ENCODE results near the gene MMADHC.

MMADHC gene

GRCh38 chr2:149577269-149577668 lies 10.3 kb downstream of the MMADHC start:
- Histone ChIP-seq H3K27ac (ENCODE audit: insufficient read depth in 1 of 2, low read depth in 1 of 2, low read length in 2 of 2, poor library complexity in 1 of 2, severe bottlenecking in 2 of 2) (no peak overlapping the region), H3K4me3 (ENCODE audit: control insufficient read depth in 1 of 7, extremely low read depth in 1 of 7, insufficient read depth in 4 of 7, low read depth in 2 of 7, low read length in 6 of 7) (no peak overlapping the region), H3K36me3 (ENCODE audit: control insufficient read depth in 4 of 4, insufficient read depth in 4 of 4, low read length in 3 of 4) (peaks cover 26 to 73% (median 54%) of the 10 kb centered on the region in 4 experiments), H3K4me1 (ENCODE audit: control extremely low read depth in 1 of 4, control insufficient read depth in 4 of 4, insufficient read depth in 4 of 4, low read length in 3 of 4) (no peaks in the 10 kb centered on the region), H3K27me3 (replicated peaks in 2 of 5; ENCODE audit: control insufficient read depth in 4 of 5, insufficient read depth in 5 of 5, low read length in 4 of 5) (no peaks in the 10 kb centered on the region), H3K9me3 (ENCODE audit: control extremely low read depth in 1 of 5, control insufficient read depth in 4 of 5, insufficient read depth in 2 of 5, low read depth in 1 of 5, low read length in 4 of 5) (no peaks in the 10 kb centered on the region)
- ChIA-PET POLR2A (no interaction called here), CTCF (interaction anchor here (1.1 to 1.3 kb wide), 2 partner anchors 9 to 560 kb away, joined by 3 to 7 read pairs; partner anchors contain the start of gene MMADHC)
- DNase-seq = no peak
- no CpG with 5 or more reads among the region's 2 CpGs for WGBS (ENCODE audit: insufficient coverage)

GRCh38 chr2:149575752-149576151 lies 11.8 kb downstream of the MMADHC start:
- peaks cover 22 to 69% (median 48%) of the 10 kb centered on the region in 4 experiments for H3K36me3 ChIP-seq (ENCODE audit: control insufficient read depth in 4 of 4, insufficient read depth in 4 of 4, low read length in 3 of 4)
- no peak for DNase-seq
- H3K9me3 ChIP-seq (ENCODE audit: control extremely low read depth in 1 of 5, control insufficient read depth in 4 of 5, insufficient read depth in 2 of 5, low read depth in 1 of 5, low read length in 4 of 5) = no peaks in the 10 kb centered on the region
- no peaks in the 10 kb centered on the region for H3K27me3 ChIP-seq (replicated peaks in 2 of 5; ENCODE audit: control insufficient read depth in 4 of 5, insufficient read depth in 5 of 5, low read length in 4 of 5)
- H3K4me1 ChIP-seq (ENCODE audit: control extremely low read depth in 1 of 4, control insufficient read depth in 4 of 4, insufficient read depth in 4 of 4, low read length in 3 of 4) = no peaks in the 10 kb centered on the region
- POLR2A ChIA-PET = no interaction called here
- CTCF ChIA-PET = no interaction called here
- no CpG with 5 or more reads among the region's 2 CpGs for WGBS (ENCODE audit: insufficient coverage)
- H3K4me3 ChIP-seq (ENCODE audit: control insufficient read depth in 1 of 7, extremely low read depth in 1 of 7, insufficient read depth in 4 of 7, low read depth in 2 of 7, low read length in 6 of 7) = no peak overlapping the region
- H3K27ac ChIP-seq (ENCODE audit: insufficient read depth in 1 of 2, low read depth in 1 of 2, low read length in 2 of 2, poor library complexity in 1 of 2, severe bottlenecking in 2 of 2) = no peak overlapping the region

GRCh38 chr2:149575277-149575676 lies 12.3 kb downstream of the MMADHC start:
- DNase-seq = no peak
- ChIA-PET CTCF (no interaction called here), POLR2A (no interaction called here)
- Histone ChIP-seq H3K36me3 (ENCODE audit: control insufficient read depth in 4 of 4, insufficient read depth in 4 of 4, low read length in 3 of 4) (peaks cover 19 to 65% (median 46%) of the 10 kb centered on the region in 4 experiments), H3K4me3 (ENCODE audit: control insufficient read depth in 1 of 7, extremely low read depth in 1 of 7, insufficient read depth in 4 of 7, low read depth in 2 of 7, low read length in 6 of 7) (no peak overlapping the region), H3K4me1 (ENCODE audit: control extremely low read depth in 1 of 4, control insufficient read depth in 4 of 4, insufficient read depth in 4 of 4, low read length in 3 of 4) (no peaks in the 10 kb centered on the region), H3K9me3 (ENCODE audit: control extremely low read depth in 1 of 5, control insufficient read depth in 4 of 5, insufficient read depth in 2 of 5, low read depth in 1 of 5, low read length in 4 of 5) (no peaks in the 10 kb centered on the region), H3K27me3 (replicated peaks in 2 of 5; ENCODE audit: control insufficient read depth in 4 of 5, insufficient read depth in 5 of 5, low read length in 4 of 5) (no peaks in the 10 kb centered on the region), H3K27ac (ENCODE audit: insufficient read depth in 1 of 2, low read depth in 1 of 2, low read length in 2 of 2, poor library complexity in 1 of 2, severe bottlenecking in 2 of 2) (no peak overlapping the region)

- H3K27me3 ChIP-seq (replicated peaks in 2 of 5; ENCODE audit: control insufficient read depth in 4 of 5, insufficient read depth in 5 of 5, low read length in 4 of 5) = no peaks in the 10 kb centered on the region
- POLR2A ChIA-PET = no interaction called here
- peaks cover 22 to 68% (median 46%) of the 10 kb centered on the region in 4 experiments for H3K36me3 ChIP-seq (ENCODE audit: control insufficient read depth in 4 of 4, insufficient read depth in 4 of 4, low read length in 3 of 4)
- no peak overlapping the region for H3K4me3 ChIP-seq (ENCODE audit: control insufficient read depth in 1 of 7, extremely low read depth in 1 of 7, insufficient read depth in 4 of 7, low read depth in 2 of 7, low read length in 6 of 7)
- CTCF ChIA-PET = interaction anchor here (0.7 to 4.4 kb wide), 3 partner anchors 12 to 556 kb away, joined by 4 to 28 read pairs (median 7); partner anchors contain the start of gene MMADHC
- H3K9me3 ChIP-seq (ENCODE audit: control extremely low read depth in 1 of 5, control insufficient read depth in 4 of 5, insufficient read depth in 2 of 5, low read depth in 1 of 5, low read length in 4 of 5) = no peaks in the 10 kb centered on the region
- no peak overlapping the region for H3K27ac ChIP-seq (ENCODE audit: insufficient read depth in 1 of 2, low read depth in 1 of 2, low read length in 2 of 2, poor library complexity in 1 of 2, severe bottlenecking in 2 of 2)
- H3K4me1 ChIP-seq (ENCODE audit: control extremely low read depth in 1 of 4, control insufficient read depth in 4 of 4, insufficient read depth in 4 of 4, low read length in 3 of 4) = no peaks in the 10 kb centered on the region
- WGBS (ENCODE audit: insufficient coverage) = no CpG with 5 or more reads among the region's 2 CpGs
- DNase-seq = peak in 2 of 3 donors; percentile 39 to 46
Observed at GRCh38 chr2:149573760-149574159, 13.8 kb downstream of the MMADHC start.

- Histone ChIP-seq H3K36me3 (ENCODE audit: control insufficient read depth in 4 of 4, insufficient read depth in 4 of 4, low read length in 3 of 4) (peaks cover 24 to 71% (median 46%) of the 10 kb centered on the region in 4 experiments), H3K27me3 (replicated peaks in 2 of 5; ENCODE audit: control insufficient read depth in 4 of 5, insufficient read depth in 5 of 5, low read length in 4 of 5) (no peaks in the 10 kb centered on the region), H3K9me3 (ENCODE audit: control extremely low read depth in 1 of 5, control insufficient read depth in 4 of 5, insufficient read depth in 2 of 5, low read depth in 1 of 5, low read length in 4 of 5) (no peaks in the 10 kb centered on the region), H3K27ac (ENCODE audit: insufficient read depth in 1 of 2, low read depth in 1 of 2, low read length in 2 of 2, poor library complexity in 1 of 2, severe bottlenecking in 2 of 2) (no peak overlapping the region), H3K4me1 (ENCODE audit: control extremely low read depth in 1 of 4, control insufficient read depth in 4 of 4, insufficient read depth in 4 of 4, low read length in 3 of 4) (no peaks in the 10 kb centered on the region), H3K4me3 (ENCODE audit: control insufficient read depth in 1 of 7, extremely low read depth in 1 of 7, insufficient read depth in 4 of 7, low read depth in 2 of 7, low read length in 6 of 7) (no peak overlapping the region)
- 100% methylated on average over 2 of the region's 6 CpGs for WGBS (ENCODE audit: insufficient coverage)
- ChIA-PET POLR2A (interaction anchor here (0.6 kb wide), 1 partner anchor 1723 kb away, joined by 3 read pairs; no protein-coding TSS in a partner anchor), CTCF (interaction anchor here (0.8 to 4.4 kb wide), 7 partner anchors 9 to 555 kb away, joined by 3 to 28 read pairs (median 3); no protein-coding TSS in a partner anchor)
- DNase-seq = no peak
Observed at GRCh38 chr2:149572102-149572953, 15.2 kb downstream of the MMADHC start.

- WGBS (ENCODE audit: insufficient coverage) = 100% methylated on average over 1 of the region's 3 CpGs
- H3K27ac ChIP-seq (ENCODE audit: insufficient read depth in 1 of 2, low read depth in 1 of 2, low read length in 2 of 2, poor library complexity in 1 of 2, severe bottlenecking in 2 of 2) = no peak overlapping the region
- ChIA-PET CTCF (interaction anchor here (1.7 kb wide), 1 partner anchor 551 kb away, joined by 6 read pairs; no protein-coding TSS in a partner anchor), POLR2A (no interaction called here)
- peaks cover 21 to 54% (median 35%) of the 10 kb centered on the region in 4 experiments for H3K36me3 ChIP-seq (ENCODE audit: control insufficient read depth in 4 of 4, insufficient read depth in 4 of 4, low read length in 3 of 4)
- H3K4me3 ChIP-seq (ENCODE audit: control insufficient read depth in 1 of 7, extremely low read depth in 1 of 7, insufficient read depth in 4 of 7, low read depth in 2 of 7, low read length in 6 of 7) = no peak overlapping the region
- no peak for DNase-seq
- no peaks in the 10 kb centered on the region for H3K9me3 ChIP-seq (ENCODE audit: control extremely low read depth in 1 of 5, control insufficient read depth in 4 of 5, insufficient read depth in 2 of 5, low read depth in 1 of 5, low read length in 4 of 5)
- H3K27me3 ChIP-seq (replicated peaks in 2 of 5; ENCODE audit: control insufficient read depth in 4 of 5, insufficient read depth in 5 of 5, low read length in 4 of 5) = no peaks in the 10 kb centered on the region
- peaks cover 0 to 5% (median 0%) of the 10 kb centered on the region in 4 experiments for H3K4me1 ChIP-seq (ENCODE audit: control extremely low read depth in 1 of 4, control insufficient read depth in 4 of 4, insufficient read depth in 4 of 4, low read length in 3 of 4)
Observed at GRCh38 chr2:149568138-149568537, 19.4 kb downstream of the MMADHC start.

- DNase-seq = no peak
- Histone ChIP-seq H3K27ac (ENCODE audit: insufficient read depth in 1 of 2, low read depth in 1 of 2, low read length in 2 of 2, poor library complexity in 1 of 2, severe bottlenecking in 2 of 2) (no peak overlapping the region), H3K4me3 (ENCODE audit: control insufficient read depth in 1 of 7, extremely low read depth in 1 of 7, insufficient read depth in 4 of 7, low read depth in 2 of 7, low read length in 6 of 7) (no peak overlapping the region), H3K9me3 (ENCODE audit: control extremely low read depth in 1 of 5, control insufficient read depth in 4 of 5, insufficient read depth in 2 of 5, low read depth in 1 of 5, low read length in 4 of 5) (no peaks in the 10 kb centered on the region), H3K36me3 (ENCODE audit: control insufficient read depth in 4 of 4, insufficient read depth in 4 of 4, low read length in 3 of 4) (peaks cover 16 to 44% (median 26%) of the 10 kb centered on the region in 4 experiments), H3K27me3 (replicated peaks in 2 of 5; ENCODE audit: control insufficient read depth in 4 of 5, insufficient read depth in 5 of 5, low read length in 4 of 5) (no peaks in the 10 kb centered on the region), H3K4me1 (ENCODE audit: control extremely low read depth in 1 of 4, control insufficient read depth in 4 of 4, insufficient read depth in 4 of 4, low read length in 3 of 4) (peaks cover 0 to 5% (median 0%) of the 10 kb centered on the region in 4 experiments)
- ChIA-PET CTCF (interaction anchor here (1.9 kb wide), 1 partner anchor 549 kb away, joined by 9 read pairs; no protein-coding TSS in a partner anchor), POLR2A (no interaction called here)
- WGBS (ENCODE audit: insufficient coverage) = 100% methylated on average over 1 of the region's 2 CpGs
Observed at GRCh38 chr2:149566652-149567051, 20.9 kb downstream of the MMADHC start.

All from common myeloid progenitor, CD34-positive (primary cell).